Astrocyte (in vitro differentiated cells and primary cell): ENCODE measurements around the gene MYOF.

ENCODE experiments used
- CTCF ChIP-seq: IDR thresholded peaks from 2 replicates; pipeline ENCODE4 v1.5.1; 2011; ENCODE audit warnings: low read depth, mild to moderate bottlenecking, inconsistent platforms, low read length, moderate library complexity; ENCODE audit not compliant: insufficient read depth
- EZH2 ChIP-seq: IDR thresholded peaks from 2 replicates; pipeline ENCODE4 v1.6.1; 2012; ENCODE audit warnings: mild to moderate bottlenecking, low read length, inconsistent platforms; ENCODE audit not compliant: insufficient read depth

- TF ChIP-seq CTCF (no peak), EZH2 (no peak)
Measured at GRCh38 chr10:93346108-93346507, 136.0 kb downstream of the MYOF start.
